Limb (tissue), 2 donors: Measurements from ENCODE around the gene CACNA1A.
"Not testable (repeated sequence)": the region's sequence is repeated elsewhere in the genome, so short reads cannot be mapped to it uniquely, and the experiment has no call there.

ENCODE experiments used
- DNase-seq, 2 donors: peaks; one replicate each; pipeline ENCODE4 v3.0.0-alpha.2; 2016; ENCODE audit errors: extremely low spot score in 2 of 2

The CACNA1A gene

GRCh38 chr19:13506471-13506820 lies at the start of gene CACNA1A:
TSS of gene CACNA1A (minus strand) at chr19:13506479. CDS start at chr19:13506224, 255 bp downstream.
- no peak for DNase-seq

- no peak for DNase-seq
Measured at GRCh38 chr19:13554506-13555240, 48.4 kb upstream of the CACNA1A start.

GRCh38 chr19:13553880-13554400 lies 47.7 kb upstream of the CACNA1A start:
- DNase-seq: no peak

GRCh38 chr19:13548131-13548530 lies 41.9 kb upstream of the CACNA1A start:
- no peak for DNase-seq

GRCh38 chr19:13547102-13547501 lies 40.8 kb upstream of the CACNA1A start:
- no peak for DNase-seq

GRCh38 chr19:13544423-13544822 lies 38.1 kb upstream of the CACNA1A start:
- DNase-seq: no peak

- no peak for DNase-seq
Measured at GRCh38 chr19:13541554-13541953, 35.3 kb upstream of the CACNA1A start.

- no peak for DNase-seq
Measured at GRCh38 chr19:13539332-13539731, 33.1 kb upstream of the CACNA1A start.

- DNase-seq: no peak
Measured at GRCh38 chr19:13538601-13539253, 32.4 kb upstream of the CACNA1A start.

GRCh38 chr19:13537454-13537853 lies 31.2 kb upstream of the CACNA1A start:
- no peak for DNase-seq

- no peak for DNase-seq
Measured at GRCh38 chr19:13530720-13531119, 24.4 kb upstream of the CACNA1A start.

GRCh38 chr19:13529721-13530120 lies 23.4 kb upstream of the CACNA1A start:
- not testable (repeated sequence) for DNase-seq

- DNase-seq: no peak
Measured at GRCh38 chr19:13526552-13526951, 20.3 kb upstream of the CACNA1A start.

GRCh38 chr19:13521066-13521465 lies 14.8 kb upstream of the CACNA1A start:
- no peak for DNase-seq

- no peak for DNase-seq
Measured at GRCh38 chr19:13511947-13512346, 5.7 kb upstream of the CACNA1A start.

- DNase-seq: no peak
Measured at GRCh38 chr19:13507053-13507611, 853 bp upstream of the CACNA1A start.

- peak in 1 of 2 donors; percentile 64 for DNase-seq
Measured at GRCh38 chr19:13505761-13506470, 363 bp downstream of the CACNA1A start.

GRCh38 chr19:13505164-13505695 lies 1.0 kb downstream of the CACNA1A start:
- DNase-seq: no peak

GRCh38 chr19:13503570-13504235 lies 2.6 kb downstream of the CACNA1A start:
- DNase-seq: no peak

GRCh38 chr19:13502231-13502630 lies 4.0 kb downstream of the CACNA1A start:
- no peak for DNase-seq

GRCh38 chr19:13499692-13500091 lies 6.6 kb downstream of the CACNA1A start:
- no peak for DNase-seq
